Measurements from ENCODE around the gene ZNF853. TPM values are rescaled to one million over a fixed set of nuclear protein-coding genes. Genes with fewer than 3 reads are reported as not detected.

ZNF853 gene
- total RNA-seq, 1 experiment from 2014 or later: 1.4 TPM

DNA sequence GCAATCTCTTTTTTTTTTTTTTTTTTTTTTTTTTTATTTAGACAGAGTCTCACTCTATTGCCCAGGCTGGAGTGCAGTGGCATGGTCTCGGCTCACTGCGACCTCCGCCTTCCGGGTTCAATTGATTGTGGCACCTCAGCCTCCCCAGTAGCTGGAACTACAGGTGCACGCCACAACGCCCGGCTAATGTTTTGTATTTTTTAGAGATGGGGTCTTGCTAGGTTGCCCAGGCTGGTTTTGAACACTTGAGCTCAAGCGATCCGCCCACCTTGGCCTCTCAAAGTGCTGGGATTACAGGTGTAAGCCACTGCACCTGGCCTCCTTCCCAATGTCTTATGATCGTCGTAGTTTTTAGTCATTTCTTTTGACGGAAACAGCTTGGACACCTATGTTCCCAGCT lies 6.6 kb upstream of the ZNF853 start:
- no peak for ATAC-seq
- H3K36me3 ChIP-seq (ENCODE audit: control insufficient read depth, insufficient read depth, low read length): no peaks in the 10 kb centered on the region
- ChIA-PET CTCF (interaction anchor here (0.6 kb wide), 2 partner anchors 50 to 752 kb away, joined by 4 to 6 read pairs; no protein-coding TSS in a partner anchor), POLR2A (interaction anchor here (0.7 kb wide), 1 partner anchor 719 kb away, joined by 6 read pairs; no protein-coding TSS in a partner anchor)
- H3K27ac ChIP-seq (ENCODE audit: low read length): no peak overlapping the region
- intact Hi-C loops (cut with micrococcal nuclease; ENCODE audit: unreplicated experiment) (no loop called here), in situ Hi-C loops (cut with HindIII; ENCODE audit: low pct_unique_long_range_greater_than_20kb, low sequenced_read_pairs) (no loop called here)
- H3K9me3 ChIP-seq (ENCODE audit: control insufficient read depth, insufficient read depth, low read depth, low read length): no peaks in the 10 kb centered on the region
- no peaks in the 10 kb centered on the region for H3K27me3 ChIP-seq (ENCODE audit: control insufficient read depth, insufficient read depth, low read length)
- no TSS peak for BruUV-seq (replicated peaks)
- no peak for TF ChIP-seq POLR2AphosphoS5 (IDR thresholded peaks at IDR 0.05; ENCODE audit: low read depth, low read length)
- TF ChIP-seq, protein P1, sequence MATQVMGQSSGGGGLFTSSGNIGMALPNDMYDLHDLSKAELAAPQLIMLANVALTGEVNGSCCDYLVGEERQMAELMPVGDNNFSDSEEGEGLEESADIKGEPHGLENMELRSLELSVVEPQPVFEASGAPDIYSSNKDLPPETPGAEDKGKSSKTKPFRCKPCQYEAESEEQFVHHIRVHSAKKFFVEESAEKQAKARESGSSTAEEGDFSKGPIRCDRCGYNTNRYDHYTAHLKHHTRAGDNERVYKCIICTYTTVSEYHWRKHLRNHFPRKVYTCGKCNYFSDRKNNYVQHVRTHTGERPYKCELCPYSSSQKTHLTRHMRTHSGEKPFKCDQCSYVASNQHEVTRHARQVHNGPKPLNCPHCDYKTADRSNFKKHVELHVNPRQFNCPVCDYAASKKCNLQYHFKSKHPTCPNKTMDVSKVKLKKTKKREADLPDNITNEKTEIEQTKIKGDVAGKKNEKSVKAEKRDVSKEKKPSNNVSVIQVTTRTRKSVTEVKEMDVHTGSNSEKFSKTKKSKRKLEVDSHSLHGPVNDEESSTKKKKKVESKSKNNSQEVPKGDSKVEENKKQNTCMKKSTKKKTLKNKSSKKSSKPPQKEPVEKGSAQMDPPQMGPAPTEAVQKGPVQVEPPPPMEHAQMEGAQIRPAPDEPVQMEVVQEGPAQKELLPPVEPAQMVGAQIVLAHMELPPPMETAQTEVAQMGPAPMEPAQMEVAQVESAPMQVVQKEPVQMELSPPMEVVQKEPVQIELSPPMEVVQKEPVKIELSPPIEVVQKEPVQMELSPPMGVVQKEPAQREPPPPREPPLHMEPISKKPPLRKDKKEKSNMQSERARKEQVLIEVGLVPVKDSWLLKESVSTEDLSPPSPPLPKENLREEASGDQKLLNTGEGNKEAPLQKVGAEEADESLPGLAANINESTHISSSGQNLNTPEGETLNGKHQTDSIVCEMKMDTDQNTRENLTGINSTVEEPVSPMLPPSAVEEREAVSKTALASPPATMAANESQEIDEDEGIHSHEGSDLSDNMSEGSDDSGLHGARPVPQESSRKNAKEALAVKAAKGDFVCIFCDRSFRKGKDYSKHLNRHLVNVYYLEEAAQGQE (IDR thresholded peaks at IDR 0.05; ENCODE audit: insufficient read depth in 1 of 2, low read depth in 2 of 2, low read length in 1 of 2): no peak
- TF ChIP-seq TCF7L2 (IDR thresholded peaks at IDR 0.05; ENCODE audit: low read depth, low read length): no peak
- no peak for TF ChIP-seq SIN3A (IDR thresholded peaks at IDR 0.05; ENCODE audit: borderline replicate concordance, insufficient read depth, low read depth, low read length)
- no peak overlapping the region for H3K4me3 ChIP-seq (ENCODE audit: low read depth in 2 of 2, low read length in 2 of 2)
- no peaks in the 10 kb centered on the region for H3K4me1 ChIP-seq (ENCODE audit: control insufficient read depth, insufficient read depth, low read length)
- DNase-seq (ENCODE audit: low read depth, low spot score): no peak

DNA sequence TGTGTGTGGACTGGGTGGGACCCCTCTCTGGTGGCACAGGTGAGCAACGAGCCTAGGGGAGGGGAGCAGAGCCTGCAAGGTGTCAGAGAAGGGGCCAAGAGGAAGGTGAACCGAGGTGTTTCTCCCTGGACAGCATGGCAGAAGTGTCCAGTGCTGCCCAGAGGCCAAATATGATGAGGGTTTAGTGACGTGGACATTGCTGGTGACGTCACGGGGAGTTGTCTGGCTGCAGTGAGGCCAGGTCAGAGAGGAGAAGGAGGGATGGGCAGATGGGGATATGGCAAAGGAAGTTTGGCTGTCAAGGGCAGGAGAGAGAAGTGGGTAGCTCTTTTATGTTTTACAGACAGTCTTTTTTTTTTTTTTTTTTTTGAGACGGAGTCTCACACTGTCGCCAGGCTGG lies 2.6 kb upstream of the ZNF853 start:
- Histone ChIP-seq H3K9me3 (ENCODE audit: control insufficient read depth, insufficient read depth, low read depth, low read length) (no peaks in the 10 kb centered on the region), H3K27me3 (ENCODE audit: control insufficient read depth, insufficient read depth, low read length) (peaks cover 3% of the 10 kb centered on the region; the same call in 1 of the 2 replicates), H3K36me3 (ENCODE audit: control insufficient read depth, insufficient read depth, low read length) (no peaks in the 10 kb centered on the region), H3K4me3 (ENCODE audit: low read depth in 2 of 2, low read length in 2 of 2) (no peak overlapping the region), H3K27ac (ENCODE audit: low read length) (no peak overlapping the region), H3K4me1 (ENCODE audit: control insufficient read depth, insufficient read depth, low read length) (no peaks in the 10 kb centered on the region; the same call in 1 of the 2 replicates)
- ChIA-PET CTCF (interaction anchor here (0.8 kb wide), 1 partner anchor 114 kb away, joined by 4 read pairs; no protein-coding TSS in a partner anchor), POLR2A (interaction anchor here (0.6 to 0.7 kb wide), 3 partner anchors 11 to 126 kb away, joined by 3 to 10 read pairs (median 5); no protein-coding TSS in a partner anchor)
- ATAC-seq: no peak
- TF ChIP-seq POLR2AphosphoS5 (IDR thresholded peaks at IDR 0.05; ENCODE audit: low read depth, low read length): no peak
- TF ChIP-seq, protein P1 (IDR thresholded peaks at IDR 0.05; ENCODE audit: insufficient read depth in 1 of 2, low read depth in 2 of 2, low read length in 1 of 2): no peak
- DNase-seq (ENCODE audit: low read depth, low spot score): no peak
- no TSS peak for BruUV-seq (replicated peaks)
- in situ Hi-C loops (cut with HindIII; ENCODE audit: low pct_unique_long_range_greater_than_20kb, low sequenced_read_pairs) (no loop called here), intact Hi-C loops (cut with micrococcal nuclease; ENCODE audit: unreplicated experiment) (no loop called here)

DNA sequence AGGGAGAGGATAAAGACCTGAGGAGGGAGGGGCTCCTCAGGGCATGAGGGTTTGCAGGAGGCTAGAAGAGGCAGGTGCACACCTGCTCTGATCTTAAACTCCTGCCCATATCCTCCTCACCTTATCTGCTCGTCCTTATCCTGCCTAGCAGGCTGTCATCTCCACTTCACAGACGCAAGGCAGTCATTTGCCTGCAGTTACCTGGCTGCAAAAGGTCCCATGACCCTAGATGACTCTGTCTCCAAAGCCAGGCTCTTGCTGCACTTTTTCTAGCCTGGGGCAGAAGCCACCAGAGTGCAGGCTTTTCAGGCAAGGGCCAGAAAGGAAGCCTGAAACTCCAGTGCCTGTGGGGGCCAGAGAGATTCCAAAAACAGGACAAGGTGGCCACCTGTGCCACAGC lies 1.7 kb upstream of the ZNF853 start:
- BruUV-seq (replicated peaks): no TSS peak
- no peak for TF ChIP-seq SIN3A (IDR thresholded peaks at IDR 0.05; ENCODE audit: borderline replicate concordance, insufficient read depth, low read depth, low read length)
- TF ChIP-seq POLR2AphosphoS5 (IDR thresholded peaks at IDR 0.05; ENCODE audit: low read depth, low read length): no peak
- TF ChIP-seq, protein P2, sequence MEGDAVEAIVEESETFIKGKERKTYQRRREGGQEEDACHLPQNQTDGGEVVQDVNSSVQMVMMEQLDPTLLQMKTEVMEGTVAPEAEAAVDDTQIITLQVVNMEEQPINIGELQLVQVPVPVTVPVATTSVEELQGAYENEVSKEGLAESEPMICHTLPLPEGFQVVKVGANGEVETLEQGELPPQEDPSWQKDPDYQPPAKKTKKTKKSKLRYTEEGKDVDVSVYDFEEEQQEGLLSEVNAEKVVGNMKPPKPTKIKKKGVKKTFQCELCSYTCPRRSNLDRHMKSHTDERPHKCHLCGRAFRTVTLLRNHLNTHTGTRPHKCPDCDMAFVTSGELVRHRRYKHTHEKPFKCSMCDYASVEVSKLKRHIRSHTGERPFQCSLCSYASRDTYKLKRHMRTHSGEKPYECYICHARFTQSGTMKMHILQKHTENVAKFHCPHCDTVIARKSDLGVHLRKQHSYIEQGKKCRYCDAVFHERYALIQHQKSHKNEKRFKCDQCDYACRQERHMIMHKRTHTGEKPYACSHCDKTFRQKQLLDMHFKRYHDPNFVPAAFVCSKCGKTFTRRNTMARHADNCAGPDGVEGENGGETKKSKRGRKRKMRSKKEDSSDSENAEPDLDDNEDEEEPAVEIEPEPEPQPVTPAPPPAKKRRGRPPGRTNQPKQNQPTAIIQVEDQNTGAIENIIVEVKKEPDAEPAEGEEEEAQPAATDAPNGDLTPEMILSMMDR (IDR thresholded peaks at IDR 0.05): no peak
- TF ChIP-seq TCF7L2 (IDR thresholded peaks at IDR 0.05; ENCODE audit: low read depth, low read length): no peak
- TF ChIP-seq, protein P1 (IDR thresholded peaks at IDR 0.05; ENCODE audit: insufficient read depth in 1 of 2, low read depth in 2 of 2, low read length in 1 of 2): no peak
- Histone ChIP-seq H3K27ac (ENCODE audit: low read length) (no peak overlapping the region), H3K36me3 (ENCODE audit: control insufficient read depth, insufficient read depth, low read length) (no peaks in the 10 kb centered on the region), H3K27me3 (ENCODE audit: control insufficient read depth, insufficient read depth, low read length) (peaks cover 3% of the 10 kb centered on the region; the same call in 1 of the 2 replicates), H3K9me3 (ENCODE audit: control insufficient read depth, insufficient read depth, low read depth, low read length) (no peaks in the 10 kb centered on the region), H3K4me1 (ENCODE audit: control insufficient read depth, insufficient read depth, low read length) (no peaks in the 10 kb centered on the region; the same call in 1 of the 2 replicates), H3K4me3 (ENCODE audit: low read depth in 2 of 2, low read length in 2 of 2) (no peak overlapping the region)
- intact Hi-C loops (cut with micrococcal nuclease; ENCODE audit: unreplicated experiment) (no loop called here), in situ Hi-C loops (cut with HindIII; ENCODE audit: low pct_unique_long_range_greater_than_20kb, low sequenced_read_pairs) (no loop called here)
- ChIA-PET POLR2A (no interaction called here), CTCF (no interaction called here)
- ATAC-seq: no peak
- no peak for DNase-seq (ENCODE audit: low read depth, low spot score)
